ENCODE results near the gene DLG2. TPM values are rescaled to one million over a fixed set of nuclear protein-coding genes. Genes with fewer than 3 reads are reported as not detected.
"Not testable (repeated sequence)": the region's sequence is repeated elsewhere in the genome, so short reads cannot be mapped to it uniquely, and the experiment has no call there.

Gene DLG2
- polyA plus RNA-seq, 3 donors, result 9.9 to 11.8 (median 10.1) TPM

GRCh38 chr11:83587797-83588196 is 2039.3 kb downstream of the DLG2 start:
- not testable (repeated sequence) for DNase-seq (ENCODE audit: extremely low read depth in 1 of 11, low read depth in 9 of 11, low spot score in 4 of 11)

GRCh38 chr11:83583757-83584366 is 2043.3 kb downstream of the DLG2 start:
- DNase-seq (ENCODE audit: extremely low read depth in 1 of 11, low read depth in 9 of 11, low spot score in 4 of 11), result no peak

GRCh38 chr11:83574519-83574918 is 2052.6 kb downstream of the DLG2 start:
- no peak for DNase-seq (ENCODE audit: extremely low read depth in 1 of 11, low read depth in 9 of 11, low spot score in 4 of 11)

GRCh38 chr11:83572581-83573496 is 2054.3 kb downstream of the DLG2 start:
- no peak for DNase-seq (ENCODE audit: extremely low read depth in 1 of 11, low read depth in 9 of 11, low spot score in 4 of 11)

GRCh38 chr11:83571302-83571701 is 2055.8 kb downstream of the DLG2 start:
- DNase-seq (ENCODE audit: extremely low read depth in 1 of 11, low read depth in 9 of 11, low spot score in 4 of 11), result no peak

- no peak for DNase-seq (ENCODE audit: extremely low read depth in 1 of 11, low read depth in 9 of 11, low spot score in 4 of 11)
These were observed 2057.9 kb downstream of the DLG2 start for GRCh38 chr11:83569134-83569805.

- DNase-seq (ENCODE audit: extremely low read depth in 1 of 11, low read depth in 9 of 11, low spot score in 4 of 11), result no peak
These were observed 2058.6 kb downstream of the DLG2 start for GRCh38 chr11:83568516-83568915.

GRCh38 chr11:83566950-83567349 is 2060.2 kb downstream of the DLG2 start:
- DNase-seq (ENCODE audit: extremely low read depth in 1 of 11, low read depth in 9 of 11, low spot score in 4 of 11), result no peak

- DNase-seq (ENCODE audit: extremely low read depth in 1 of 11, low read depth in 9 of 11, low spot score in 4 of 11), result no peak
These were observed 2062.3 kb downstream of the DLG2 start for GRCh38 chr11:83564870-83565269.

GRCh38 chr11:83558281-83558680 is 2068.9 kb downstream of the DLG2 start:
- no peak for DNase-seq (ENCODE audit: extremely low read depth in 1 of 11, low read depth in 9 of 11, low spot score in 4 of 11)

GRCh38 chr11:83557653-83558052 is 2069.5 kb downstream of the DLG2 start:
- no peak for DNase-seq (ENCODE audit: extremely low read depth in 1 of 11, low read depth in 9 of 11, low spot score in 4 of 11)

GRCh38 chr11:83554876-83555275 is 2072.3 kb downstream of the DLG2 start:
- DNase-seq (ENCODE audit: extremely low read depth in 1 of 11, low read depth in 9 of 11, low spot score in 4 of 11), result no peak

GRCh38 chr11:83549984-83550667 is 2077.0 kb downstream of the DLG2 start:
- DNase-seq (ENCODE audit: extremely low read depth in 1 of 11, low read depth in 9 of 11, low spot score in 4 of 11), result no peak

GRCh38 chr11:83546368-83546767 is 2080.8 kb downstream of the DLG2 start:
- no peak for DNase-seq (ENCODE audit: extremely low read depth in 1 of 11, low read depth in 9 of 11, low spot score in 4 of 11)

- no peak for DNase-seq (ENCODE audit: extremely low read depth in 1 of 11, low read depth in 9 of 11, low spot score in 4 of 11)
These were observed 2081.5 kb downstream of the DLG2 start for GRCh38 chr11:83545494-83546260.

- no peak for DNase-seq (ENCODE audit: extremely low read depth in 1 of 11, low read depth in 9 of 11, low spot score in 4 of 11)
These were observed 2082.3 kb downstream of the DLG2 start for GRCh38 chr11:83544846-83545245.

GRCh38 chr11:83543706-83544439 is 2083.3 kb downstream of the DLG2 start:
- DNase-seq (ENCODE audit: extremely low read depth in 1 of 11, low read depth in 9 of 11, low spot score in 4 of 11), result no peak

- no peak for DNase-seq (ENCODE audit: extremely low read depth in 1 of 11, low read depth in 9 of 11, low spot score in 4 of 11)
These were observed 2084.3 kb downstream of the DLG2 start for GRCh38 chr11:83542861-83543260.
